HEK293 (cell line): ENCODE measurements around the gene WARS2.

Experiments used
- CTCF ChIA-PET: fragments of 350-600 bp; formaldehyde crosslinking; extraction: SDS; loops from one replicate; lab custom pipeline; 2021; ENCODE audit warnings: antibody characterized with exemption; lab: Yijun Ruan, JAX
- POLR2A ChIA-PET: fragments of 300-600 bp; formaldehyde crosslinking; extraction: SDS; loops from one replicate; lab custom pipeline; 2020; ENCODE audit warnings: antibody characterized with exemption, inconsistent platforms; lab: Yijun Ruan, JAX
- H3K27ac ChIP-seq: fragments of 200-500 bp; sonication (Bioruptor generic); 2 replicates; pipeline ENCODE4 v1.5.1; 2014; ENCODE audit warnings: low read depth, low read length, control low read depth, inconsistent platforms; ENCODE audit errors: extremely low read depth
- H3K36me3 ChIP-seq, 2 experiments: fragments of 200-500 bp in 1 of 2; sonication (Bioruptor generic) in 1 of 2; 1 replicate in 1 of 2; 2 replicates in 1 of 2; pipeline ENCODE4 v1.5.1; 2014 to 2017; ENCODE audit warnings: inconsistent platforms in 2 of 2, low read length in 2 of 2; ENCODE audit not compliant: control insufficient read depth in 2 of 2, insufficient read depth in 1 of 2
- H3K4me1 ChIP-seq: fragments of 200-500 bp; sonication (Bioruptor generic); 2 replicates; pipeline ENCODE4 v1.5.1; 2014; ENCODE audit warnings: mild to moderate bottlenecking, low read length, inconsistent platforms; ENCODE audit not compliant: control insufficient read depth, insufficient read depth
- H3K4me3 ChIP-seq: 2 replicates; pipeline ENCODE4 v1.5.1; 2011; ENCODE audit warnings: low read depth, mild to moderate bottlenecking, control low read depth, low read length, moderate library complexity
- H3K9me3 ChIP-seq: fragments of 200-500 bp; sonication (Bioruptor generic); 2 replicates; pipeline ENCODE4 v1.5.1; 2014; ENCODE audit warnings: low read depth, low read length, inconsistent platforms; ENCODE audit not compliant: control insufficient read depth, insufficient read depth
- CTCF ChIP-seq: fragments of 450-650 bp; formaldehyde crosslinking; IDR thresholded peaks from 2 replicates; pipeline ENCODE4 v1.5.1; 2016; ENCODE audit warnings: missing biosample characterization, missing genetic modification characterization
- TRIM28 ChIP-seq: IDR thresholded peaks from 2 replicates; pipeline ENCODE4 v1.6.1; 2011; ENCODE audit warnings: low read length, control low read depth, borderline replicate concordance
- ZNF132 ChIP-seq: fragments of 450-650 bp; formaldehyde crosslinking; IDR thresholded peaks from 2 replicates; pipeline ENCODE4 v1.5.1; 2017; ENCODE audit warnings: missing biosample characterization, missing genetic modification characterization, borderline replicate concordance
- ZNF155 ChIP-seq: fragments of 450-650 bp; formaldehyde crosslinking; IDR thresholded peaks from 2 replicates; pipeline ENCODE4 v1.5.1; 2016; ENCODE audit warnings: missing biosample characterization, missing genetic modification characterization
- ZNF16 ChIP-seq: fragments of 450-650 bp; formaldehyde crosslinking; IDR thresholded peaks from 2 replicates; pipeline ENCODE4 v1.5.1; 2016; ENCODE audit warnings: low read depth, missing biosample characterization, missing genetic modification characterization
- ZNF184 ChIP-seq: fragments of 450-650 bp; IDR thresholded peaks from 2 replicates; pipeline ENCODE4 v1.5.1; 2018; ENCODE audit warnings: missing biosample characterization, mild to moderate bottlenecking, missing genetic modification characterization
- ZNF202 ChIP-seq: fragments of 450-650 bp; formaldehyde crosslinking; IDR thresholded peaks from 2 replicates; pipeline ENCODE4 v1.5.1; 2016; ENCODE audit warnings: missing biosample characterization, missing genetic modification characterization, borderline replicate concordance
- ZNF24 ChIP-seq: fragments of 450-650 bp; formaldehyde crosslinking; IDR thresholded peaks from 2 replicates; pipeline ENCODE4 v1.5.1; 2016; ENCODE audit warnings: missing biosample characterization, missing genetic modification characterization
- ZNF274 ChIP-seq, 2 experiments: fragments of 200-500 bp in 1 of 2; fragments of 450-650 bp in 1 of 2; sonication (Bioruptor generic) in 1 of 2; formaldehyde crosslinking in 1 of 2; IDR thresholded peaks; 2 replicates each; pipeline versions ENCODE4 v1.5.1 to v1.6.1; 2014 to 2016; ENCODE audit warnings: borderline replicate concordance in 1 of 2, inconsistent platforms in 1 of 2, low read length in 1 of 2, missing biosample characterization in 1 of 2, missing genetic modification characterization in 1 of 2
- ZNF354C ChIP-seq: fragments of 450-650 bp; formaldehyde crosslinking; IDR thresholded peaks from 2 replicates; pipeline ENCODE4 v1.5.1; 2016; ENCODE audit warnings: missing biosample characterization, missing genetic modification characterization, low read depth, borderline replicate concordance
- ZNF426 ChIP-seq: fragments of 450-650 bp; formaldehyde crosslinking; IDR thresholded peaks from 2 replicates; pipeline ENCODE4 v1.5.1; 2017; ENCODE audit warnings: missing biosample characterization, missing genetic modification characterization, mild to moderate bottlenecking, inconsistent platforms, moderate library complexity
- ZNF510 ChIP-seq: fragments of 450-650 bp; formaldehyde crosslinking; IDR thresholded peaks from 2 replicates; pipeline ENCODE4 v1.5.1; 2018; ENCODE audit warnings: mild to moderate bottlenecking, missing genetic modification characterization, missing biosample characterization; ENCODE audit not compliant: insufficient replicate concordance
- ZNF561 ChIP-seq: fragments of 450-650 bp; IDR thresholded peaks from 2 replicates; pipeline ENCODE4 v1.5.1; 2018; ENCODE audit warnings: missing biosample characterization, missing genetic modification characterization, borderline replicate concordance
- ZNF626 ChIP-seq: fragments of 450-650 bp; sonication (Bioruptor Pico); formaldehyde crosslinking; IDR thresholded peaks from 2 replicates; pipeline ENCODE4 v1.5.1; 2018; ENCODE audit warnings: missing biosample characterization, missing genetic modification characterization, inconsistent platforms
- ZNF629 ChIP-seq: fragments of 450-650 bp; formaldehyde crosslinking; IDR thresholded peaks from 2 replicates; pipeline ENCODE4 v1.5.1; 2017; ENCODE audit warnings: missing biosample characterization, missing genetic modification characterization
- ZNF707 ChIP-seq: fragments of 450-650 bp; formaldehyde crosslinking; IDR thresholded peaks from 2 replicates; pipeline ENCODE4 v1.5.1; 2016; ENCODE audit warnings: missing biosample characterization, missing genetic modification characterization
- ZNF777 ChIP-seq: fragments of 450-650 bp; formaldehyde crosslinking; IDR thresholded peaks from 2 replicates; pipeline ENCODE4 v1.5.1; 2017; ENCODE audit warnings: missing biosample characterization, missing genetic modification characterization, borderline replicate concordance
- ZSCAN16 ChIP-seq: fragments of 450-650 bp; formaldehyde crosslinking; IDR thresholded peaks from 2 replicates; pipeline ENCODE4 v1.5.1; 2016; ENCODE audit warnings: missing biosample characterization, missing genetic modification characterization
- TF ChIP-seq, protein P1 (sequence below): fragments of 450-650 bp; formaldehyde crosslinking; IDR thresholded peaks from 2 replicates; pipeline ENCODE4 v1.5.1; 2016; ENCODE audit warnings: missing biosample characterization, missing genetic modification characterization
- TF ChIP-seq, protein P2 (sequence below): fragments of 450-650 bp; formaldehyde crosslinking; IDR thresholded peaks from 2 replicates; pipeline ENCODE4 v1.5.1; 2016; ENCODE audit warnings: missing biosample characterization, missing genetic modification characterization
- TF ChIP-seq, protein P3 (sequence below): fragments of 450-650 bp; formaldehyde crosslinking; IDR thresholded peaks from 2 replicates; pipeline ENCODE4 v1.5.1; 2016; ENCODE audit warnings: missing biosample characterization, missing genetic modification characterization
- TF ChIP-seq, protein P4 (sequence below): fragments of 450-650 bp; formaldehyde crosslinking; IDR thresholded peaks from 2 replicates; pipeline ENCODE4 v1.5.1; 2017; ENCODE audit warnings: missing biosample characterization, missing genetic modification characterization

Gene WARS2

GRCh38 chr1:119027759-119028158 is 112.7 kb downstream of the WARS2 start (continued):
- TF ChIP-seq CTCF (tag by site-specific recombination): no peak
- TF ChIP-seq, protein P1, sequence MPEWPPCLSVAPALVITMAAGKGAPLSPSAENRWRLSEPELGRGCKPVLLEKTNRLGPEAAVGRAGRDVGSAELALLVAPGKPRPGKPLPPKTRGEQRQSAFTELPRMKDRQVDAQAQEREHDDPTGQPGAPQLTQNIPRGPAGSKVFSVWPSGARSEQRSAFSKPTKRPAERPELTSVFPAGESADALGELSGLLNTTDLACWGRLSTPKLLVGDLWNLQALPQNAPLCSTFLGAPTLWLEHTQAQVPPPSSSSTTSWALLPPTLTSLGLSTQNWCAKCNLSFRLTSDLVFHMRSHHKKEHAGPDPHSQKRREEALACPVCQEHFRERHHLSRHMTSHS (tag by site-specific recombination): no peak
- TF ChIP-seq, protein P2, sequence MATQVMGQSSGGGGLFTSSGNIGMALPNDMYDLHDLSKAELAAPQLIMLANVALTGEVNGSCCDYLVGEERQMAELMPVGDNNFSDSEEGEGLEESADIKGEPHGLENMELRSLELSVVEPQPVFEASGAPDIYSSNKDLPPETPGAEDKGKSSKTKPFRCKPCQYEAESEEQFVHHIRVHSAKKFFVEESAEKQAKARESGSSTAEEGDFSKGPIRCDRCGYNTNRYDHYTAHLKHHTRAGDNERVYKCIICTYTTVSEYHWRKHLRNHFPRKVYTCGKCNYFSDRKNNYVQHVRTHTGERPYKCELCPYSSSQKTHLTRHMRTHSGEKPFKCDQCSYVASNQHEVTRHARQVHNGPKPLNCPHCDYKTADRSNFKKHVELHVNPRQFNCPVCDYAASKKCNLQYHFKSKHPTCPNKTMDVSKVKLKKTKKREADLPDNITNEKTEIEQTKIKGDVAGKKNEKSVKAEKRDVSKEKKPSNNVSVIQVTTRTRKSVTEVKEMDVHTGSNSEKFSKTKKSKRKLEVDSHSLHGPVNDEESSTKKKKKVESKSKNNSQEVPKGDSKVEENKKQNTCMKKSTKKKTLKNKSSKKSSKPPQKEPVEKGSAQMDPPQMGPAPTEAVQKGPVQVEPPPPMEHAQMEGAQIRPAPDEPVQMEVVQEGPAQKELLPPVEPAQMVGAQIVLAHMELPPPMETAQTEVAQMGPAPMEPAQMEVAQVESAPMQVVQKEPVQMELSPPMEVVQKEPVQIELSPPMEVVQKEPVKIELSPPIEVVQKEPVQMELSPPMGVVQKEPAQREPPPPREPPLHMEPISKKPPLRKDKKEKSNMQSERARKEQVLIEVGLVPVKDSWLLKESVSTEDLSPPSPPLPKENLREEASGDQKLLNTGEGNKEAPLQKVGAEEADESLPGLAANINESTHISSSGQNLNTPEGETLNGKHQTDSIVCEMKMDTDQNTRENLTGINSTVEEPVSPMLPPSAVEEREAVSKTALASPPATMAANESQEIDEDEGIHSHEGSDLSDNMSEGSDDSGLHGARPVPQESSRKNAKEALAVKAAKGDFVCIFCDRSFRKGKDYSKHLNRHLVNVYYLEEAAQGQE (tag by site-specific recombination): no peak
- no peak for TF ChIP-seq ZNF561

GRCh38 chr1:119026956-119027355 is 113.5 kb downstream of the WARS2 start:
- Histone ChIP-seq H3K4me3 (no peak overlapping the region), H3K4me1 (no peaks in the 10 kb centered on the region), H3K27ac (no peak overlapping the region), H3K9me3 (no peaks in the 10 kb centered on the region), H3K36me3 (no peaks in the 10 kb centered on the region)
- ChIA-PET POLR2A (no interaction called here), CTCF (no interaction called here)
- TF ChIP-seq ZNF777 (tag by site-specific recombination) (no peak), ZNF626 (tag by site-specific recombination) (no peak), ZNF24 (tag by site-specific recombination) (no peak), ZNF132 (tag by site-specific recombination) (no peak), ZNF510 (tag by site-specific recombination) (no peak), ZNF629 (tag by site-specific recombination) (no peak), ZNF184 (tag by site-specific recombination) (no peak), ZSCAN16 (tag by site-specific recombination) (no peak), ZNF354C (tag by site-specific recombination) (no peak), ZNF16 (no peak), ZNF707 (tag by site-specific recombination) (no peak), ZNF426 (tag by site-specific recombination) (no peak), TRIM28 (no peak), ZNF155 (tag by site-specific recombination) (no peak), ZNF274 (IDR thresholded peaks at IDR 0.05; ENCODE audit: low read length) (no peak), ZNF274 (tag by site-specific recombination; IDR thresholded peaks at IDR 0.05; ENCODE audit: borderline replicate concordance) (no peak), ZNF202 (tag by site-specific recombination) (no peak)
- TF ChIP-seq, protein P3, sequence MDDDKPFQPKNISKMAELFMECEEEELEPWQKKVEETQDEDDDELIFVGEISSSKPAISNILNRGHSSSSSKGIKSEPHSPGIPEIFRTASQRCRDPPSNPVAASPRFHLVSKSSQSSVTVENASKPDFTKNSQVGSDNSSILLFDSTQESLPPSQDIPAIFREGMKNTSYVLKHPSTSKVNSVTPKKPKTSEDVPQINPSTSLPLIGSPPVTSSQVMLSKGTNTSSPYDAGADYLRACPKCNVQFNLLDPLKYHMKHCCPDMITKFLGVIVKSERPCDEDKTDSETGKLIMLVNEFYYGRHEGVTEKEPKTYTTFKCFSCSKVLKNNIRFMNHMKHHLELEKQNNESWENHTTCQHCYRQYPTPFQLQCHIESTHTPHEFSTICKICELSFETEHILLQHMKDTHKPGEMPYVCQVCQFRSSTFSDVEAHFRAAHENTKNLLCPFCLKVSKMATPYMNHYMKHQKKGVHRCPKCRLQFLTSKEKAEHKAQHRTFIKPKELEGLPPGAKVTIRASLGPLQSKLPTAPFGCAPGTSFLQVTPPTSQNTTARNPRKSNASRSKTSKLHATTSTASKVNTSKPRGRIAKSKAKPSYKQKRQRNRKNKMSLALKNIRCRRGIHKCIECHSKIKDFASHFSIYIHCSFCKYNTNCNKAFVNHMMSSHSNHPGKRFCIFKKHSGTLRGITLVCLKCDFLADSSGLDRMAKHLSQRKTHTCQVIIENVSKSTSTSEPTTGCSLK (tag by site-specific recombination): no peak
- TF ChIP-seq, protein P4, sequence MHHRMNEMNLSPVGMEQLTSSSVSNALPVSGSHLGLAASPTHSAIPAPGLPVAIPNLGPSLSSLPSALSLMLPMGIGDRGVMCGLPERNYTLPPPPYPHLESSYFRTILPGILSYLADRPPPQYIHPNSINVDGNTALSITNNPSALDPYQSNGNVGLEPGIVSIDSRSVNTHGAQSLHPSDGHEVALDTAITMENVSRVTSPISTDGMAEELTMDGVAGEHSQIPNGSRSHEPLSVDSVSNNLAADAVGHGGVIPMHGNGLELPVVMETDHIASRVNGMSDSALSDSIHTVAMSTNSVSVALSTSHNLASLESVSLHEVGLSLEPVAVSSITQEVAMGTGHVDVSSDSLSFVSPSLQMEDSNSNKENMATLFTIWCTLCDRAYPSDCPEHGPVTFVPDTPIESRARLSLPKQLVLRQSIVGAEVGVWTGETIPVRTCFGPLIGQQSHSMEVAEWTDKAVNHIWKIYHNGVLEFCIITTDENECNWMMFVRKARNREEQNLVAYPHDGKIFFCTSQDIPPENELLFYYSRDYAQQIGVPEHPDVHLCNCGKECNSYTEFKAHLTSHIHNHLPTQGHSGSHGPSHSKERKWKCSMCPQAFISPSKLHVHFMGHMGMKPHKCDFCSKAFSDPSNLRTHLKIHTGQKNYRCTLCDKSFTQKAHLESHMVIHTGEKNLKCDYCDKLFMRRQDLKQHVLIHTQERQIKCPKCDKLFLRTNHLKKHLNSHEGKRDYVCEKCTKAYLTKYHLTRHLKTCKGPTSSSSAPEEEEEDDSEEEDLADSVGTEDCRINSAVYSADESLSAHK (tag by site-specific recombination): no peak
